Measurements from ENCODE around the gene KIR2DL3.
"Not testable (repeated sequence)": the region's sequence is repeated elsewhere in the genome, so short reads cannot be mapped to it uniquely, and the experiment has no call there.

The KIR2DL3 gene

DNA sequence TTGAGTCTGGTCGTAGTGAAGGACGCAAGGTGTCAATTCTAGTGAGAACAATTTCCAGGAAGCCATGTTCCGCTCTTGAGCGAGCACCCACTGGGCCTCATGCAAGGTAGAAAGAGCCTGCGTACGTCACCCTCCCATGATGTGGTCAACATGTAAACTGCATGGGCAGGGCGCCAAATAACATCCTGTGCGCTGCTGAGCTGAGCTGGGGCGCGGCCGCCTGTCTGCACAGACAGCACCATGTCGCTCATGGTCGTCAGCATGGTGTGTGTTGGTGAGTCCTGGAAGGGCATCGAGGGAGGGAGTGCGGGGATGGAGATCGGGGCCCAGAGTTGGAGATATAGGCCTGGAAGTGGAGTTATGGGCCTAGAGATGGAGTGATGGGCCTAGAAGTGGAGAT, at the start of gene KIR2DL3:
TSS of gene KIR2DL3 (plus strand) at position 208 of the 400 bp plus-strand sequence. CDS start at position 241, 33 bp downstream.
- DNase-seq (ENCODE audit: low spot score): not testable (repeated sequence)

DNA sequence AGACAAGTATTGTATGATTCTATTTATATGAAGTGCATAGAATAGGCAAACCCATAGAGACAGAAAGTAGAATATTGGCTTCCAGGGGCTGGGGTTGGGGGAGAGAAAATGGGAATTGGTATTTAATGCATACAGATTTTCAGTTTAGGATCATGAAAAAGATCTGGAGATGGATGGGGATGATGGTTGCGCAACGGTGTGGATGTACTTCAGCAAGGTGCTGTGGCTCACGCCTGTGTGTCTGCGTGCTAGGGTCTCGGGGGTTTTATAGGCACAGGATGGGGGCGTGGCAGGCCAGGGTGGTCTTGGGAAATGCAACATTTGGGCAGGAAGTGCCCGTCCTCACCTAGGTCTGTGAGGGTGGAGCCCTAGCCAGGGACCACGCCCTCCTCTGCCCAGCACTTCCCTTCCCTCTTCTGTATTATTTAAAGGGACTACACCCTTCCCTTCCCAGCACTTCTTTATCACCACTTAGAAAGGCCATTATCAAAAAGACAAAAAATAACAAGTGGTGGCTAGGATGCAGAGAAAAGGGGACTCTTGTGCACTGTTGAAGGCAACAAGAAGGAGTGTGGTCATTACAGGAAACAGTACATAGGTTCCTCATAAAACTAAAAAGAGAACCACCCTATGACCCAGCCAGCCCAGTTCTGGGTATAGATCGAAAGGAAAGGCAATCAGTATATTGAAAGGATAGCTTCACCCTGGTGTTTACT, 46.6 kb upstream of the KIR2DL3 start:
- DNase-seq (ENCODE audit: low spot score): no peak

DNA sequence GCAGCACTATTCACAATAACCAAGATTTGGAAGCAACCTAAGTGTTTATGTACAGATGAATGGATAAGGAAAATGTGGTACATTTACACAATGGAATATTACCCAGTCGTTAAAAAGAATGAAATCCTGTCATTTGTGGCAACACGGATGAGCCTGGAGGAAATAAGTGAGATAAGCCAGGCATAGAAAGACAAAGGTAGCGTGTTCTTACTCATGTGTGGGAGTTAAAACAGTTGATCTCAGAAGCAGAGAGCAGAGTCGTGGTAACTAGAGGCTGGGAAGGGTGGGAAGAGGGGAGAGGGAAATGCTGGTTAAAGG, 46.1 kb upstream of the KIR2DL3 start:
- DNase-seq (ENCODE audit: low spot score): no peak

DNA sequence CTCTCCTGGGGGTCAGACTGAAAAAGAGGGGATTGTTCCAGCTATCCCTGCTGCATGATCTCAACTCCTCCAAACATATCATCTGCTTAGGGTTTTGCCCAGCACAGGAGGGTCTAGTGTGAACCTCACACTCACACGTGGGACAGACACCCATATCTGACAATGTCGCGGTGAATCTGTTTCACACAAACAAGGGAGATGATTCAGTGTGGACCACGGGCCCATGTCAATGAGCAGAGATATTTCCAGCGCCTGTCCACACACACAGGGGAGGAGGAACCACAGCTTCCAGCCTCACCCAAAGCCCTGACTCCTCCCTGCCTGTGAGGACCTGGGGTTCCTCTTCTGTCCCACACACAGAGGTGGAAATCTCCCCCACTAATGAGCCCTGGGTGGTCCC, 43.7 kb upstream of the KIR2DL3 start:
- DNase-seq (ENCODE audit: low spot score): no peak

DNA sequence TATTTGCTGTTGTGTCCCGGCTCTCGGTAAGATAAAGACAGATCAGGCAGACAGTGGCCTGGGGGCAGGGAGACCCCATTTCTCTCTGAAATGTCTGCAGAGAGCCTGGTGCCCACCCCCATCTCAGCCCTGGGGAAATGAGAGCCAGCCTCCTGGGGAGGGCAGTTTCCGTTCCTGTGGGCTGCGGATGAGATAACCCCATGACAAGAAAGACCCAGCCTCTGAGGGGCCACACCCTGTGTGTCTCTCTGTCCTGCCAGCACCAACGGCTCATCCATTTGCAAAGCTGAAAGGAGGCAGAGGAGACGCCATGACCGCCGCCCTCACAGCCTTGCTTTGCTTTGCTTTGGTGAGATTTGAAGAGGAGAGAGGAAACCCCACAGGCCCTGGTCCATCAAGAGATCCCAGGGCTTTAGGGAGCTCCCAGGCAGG, 42.2 kb upstream of the KIR2DL3 start:
- no peak for DNase-seq (ENCODE audit: low spot score)

DNA sequence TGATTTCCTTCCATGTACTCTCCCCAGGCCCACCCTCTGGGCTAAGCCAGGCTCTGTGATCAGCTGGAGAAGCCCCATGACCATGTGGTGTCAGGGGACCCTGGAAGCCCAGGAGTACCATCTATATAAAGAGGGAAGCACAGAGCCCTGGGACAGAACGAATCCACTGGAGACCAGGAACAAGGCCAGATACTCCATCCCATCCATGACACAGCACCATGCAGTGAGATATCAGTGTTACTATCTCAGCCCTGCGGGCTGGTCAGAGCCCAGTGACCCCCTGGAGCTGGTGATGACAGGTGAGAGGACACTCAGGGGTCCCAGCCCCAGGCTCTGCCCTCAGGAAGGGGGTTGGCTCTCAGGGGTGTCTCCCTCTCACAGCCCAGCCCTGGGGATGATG, 41.5 kb upstream of the KIR2DL3 start:
- no peak for DNase-seq (ENCODE audit: low spot score)

DNA sequence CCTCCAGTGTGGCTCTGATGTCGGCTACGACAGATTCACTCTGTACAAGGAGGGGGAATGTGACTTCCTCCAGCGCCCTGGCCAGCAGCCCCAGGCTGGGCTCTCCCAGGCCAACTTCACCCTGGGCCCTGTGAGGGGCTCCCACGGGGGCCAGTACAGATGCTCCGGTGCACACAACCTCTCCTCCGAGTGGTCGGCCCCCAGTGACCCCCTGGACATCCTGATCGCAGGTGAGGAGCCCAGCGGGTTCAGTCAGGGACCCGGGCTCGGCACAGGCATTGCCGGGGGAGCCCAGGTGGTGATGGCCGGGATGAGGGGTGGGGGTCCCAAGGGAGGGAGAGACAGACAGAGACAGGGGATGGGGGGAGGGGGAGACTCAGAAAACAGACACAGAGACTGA, 40.6 kb upstream of the KIR2DL3 start:
- not testable (repeated sequence) for DNase-seq (ENCODE audit: low spot score)

DNA sequence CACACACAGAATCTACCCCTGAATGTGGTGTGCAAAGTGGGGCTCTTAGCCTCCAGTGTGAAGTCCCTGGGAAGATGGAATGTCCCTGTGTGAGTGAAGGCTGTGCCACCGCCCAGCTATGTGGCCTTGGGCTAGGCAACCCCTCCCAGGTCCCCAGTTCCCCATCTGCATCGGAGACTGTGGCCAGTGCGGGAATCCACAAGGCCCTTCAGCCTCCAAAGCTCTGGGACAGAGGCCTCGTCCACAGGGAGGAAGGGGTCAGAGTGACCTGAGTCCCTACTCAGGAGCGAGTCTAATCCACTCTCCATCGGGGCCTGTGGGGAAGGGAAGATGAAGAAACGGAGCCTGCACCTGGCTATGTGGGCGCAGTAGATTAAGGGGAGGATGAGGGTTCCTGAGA, 33.4 kb upstream of the KIR2DL3 start:
- no peak for DNase-seq (ENCODE audit: low spot score)

DNA sequence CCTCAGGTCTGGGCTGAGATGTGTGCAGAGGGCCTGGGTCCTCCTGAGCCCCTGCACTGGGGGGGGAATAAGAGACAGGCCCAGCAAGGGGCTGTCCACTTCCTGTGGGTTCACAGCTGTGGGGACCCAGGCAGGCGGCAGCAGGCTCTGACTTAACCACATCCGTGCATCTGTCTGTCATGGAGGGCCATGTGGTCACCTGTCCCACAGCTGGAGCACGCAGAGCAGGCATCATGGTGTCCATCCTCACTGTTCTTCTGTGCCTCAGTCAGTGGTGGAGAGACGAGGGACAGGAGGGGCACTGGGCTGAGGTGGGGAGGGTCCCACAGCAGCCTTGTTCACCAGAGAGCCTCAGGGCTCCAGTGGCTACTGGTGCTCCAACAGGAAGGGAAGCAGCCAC, 30.4 kb upstream of the KIR2DL3 start:
- DNase-seq (ENCODE audit: low spot score): no peak

DNA sequence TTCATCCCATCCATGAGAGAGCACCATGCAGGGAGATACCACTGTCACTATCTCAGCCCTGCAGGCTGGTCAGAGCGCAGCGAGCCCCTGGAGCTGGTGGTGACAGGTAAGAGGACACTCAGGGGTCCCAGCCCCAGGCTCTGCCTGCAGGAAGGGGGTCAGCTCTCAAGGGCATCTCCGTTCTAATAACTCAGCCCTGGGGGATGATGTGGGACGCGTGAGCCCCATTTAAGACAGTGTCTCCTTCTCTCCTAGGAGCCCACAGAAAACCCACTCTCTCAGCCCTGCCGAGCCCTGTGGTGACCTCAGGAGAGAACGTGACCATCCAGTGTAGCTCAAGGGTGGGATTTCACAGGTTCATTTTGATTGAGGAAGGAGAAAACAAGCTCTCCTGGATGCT, 29.5 kb upstream of the KIR2DL3 start:
- DNase-seq (ENCODE audit: low spot score): no peak

DNA sequence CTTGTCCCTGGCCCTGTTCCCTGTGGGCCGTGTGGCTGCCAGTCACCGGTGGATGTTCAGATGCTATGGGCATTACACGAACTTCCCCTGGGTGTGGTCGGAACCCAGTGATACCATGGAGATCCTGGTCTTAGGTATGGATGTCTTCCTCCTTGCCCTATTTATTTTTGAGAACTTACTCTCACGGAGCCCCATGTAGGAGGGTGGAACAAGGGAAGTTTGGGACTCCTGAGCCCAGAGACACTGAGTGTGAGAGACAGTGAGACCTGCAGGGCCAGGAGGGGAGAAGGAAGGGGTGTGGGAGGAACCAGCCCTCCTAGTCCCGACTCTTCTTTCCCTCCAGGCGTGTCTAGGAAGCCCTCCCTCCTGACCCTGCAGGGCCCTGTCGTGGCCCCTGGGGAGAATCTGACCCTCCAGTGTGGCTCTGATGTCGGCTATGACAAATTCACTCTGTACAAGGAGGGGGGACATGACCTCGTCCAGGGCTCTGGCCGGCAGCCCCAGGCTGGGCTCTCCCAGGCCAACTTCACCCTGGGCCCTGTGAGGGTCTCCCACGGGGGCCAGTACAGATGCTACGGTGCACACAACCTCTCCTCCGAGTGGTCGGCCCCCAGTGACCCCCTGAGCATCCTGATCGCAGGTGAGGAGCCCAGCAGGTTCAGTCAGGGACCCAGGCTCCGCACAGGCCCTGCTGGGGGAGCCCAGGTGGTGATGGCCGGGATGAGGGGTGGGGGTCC, 28.9 kb upstream of the KIR2DL3 start:
- no peak for DNase-seq (ENCODE audit: low spot score)

DNA sequence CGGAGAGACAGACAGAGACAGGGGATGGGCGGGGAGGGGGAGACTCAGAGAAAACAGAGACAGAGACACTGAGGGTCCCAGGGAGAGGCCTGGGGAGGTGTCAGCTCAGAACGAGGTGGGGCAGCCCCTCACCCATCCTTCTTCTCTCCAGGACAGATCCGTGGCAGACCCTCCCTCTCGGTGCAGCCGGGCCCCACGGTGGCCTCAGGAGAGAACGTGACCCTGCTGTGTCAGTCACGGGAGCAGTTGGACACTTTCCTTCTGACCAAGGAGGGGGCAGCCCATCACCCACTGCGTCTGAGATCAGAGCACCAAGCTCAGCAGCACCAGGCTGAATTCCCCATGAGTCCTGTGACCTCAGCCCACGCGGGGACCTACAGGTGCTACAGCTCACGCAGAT, 28.4 kb upstream of the KIR2DL3 start:
- not testable (repeated sequence) for DNase-seq (ENCODE audit: low spot score)

DNA sequence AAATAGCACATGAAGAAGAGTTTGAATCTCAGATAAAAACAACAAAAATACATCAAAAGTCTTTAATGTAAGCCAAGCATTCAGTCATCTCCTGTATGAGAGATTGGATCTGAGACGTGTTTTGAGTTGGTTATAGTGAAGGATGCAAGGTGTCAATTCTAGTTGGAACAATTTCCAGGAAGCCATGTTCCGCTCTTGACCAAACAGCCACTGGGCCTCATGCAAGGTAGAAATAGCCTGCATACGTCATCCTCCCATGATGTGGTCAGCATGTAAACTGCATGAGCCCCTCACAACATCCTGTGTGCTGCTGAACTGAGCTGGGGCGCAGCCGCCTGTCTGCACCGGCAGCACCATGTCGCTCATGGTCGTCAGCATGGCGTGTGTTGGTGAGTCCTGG, 14.2 kb upstream of the KIR2DL3 start, which contains the start of gene KIR3DL3:
TSS of gene KIR3DL3 (plus strand) at position 301 of the 400 bp plus-strand sequence. CDS start at position 356, 55 bp downstream.
- DNase-seq (ENCODE audit: low spot score): no peak

DNA sequence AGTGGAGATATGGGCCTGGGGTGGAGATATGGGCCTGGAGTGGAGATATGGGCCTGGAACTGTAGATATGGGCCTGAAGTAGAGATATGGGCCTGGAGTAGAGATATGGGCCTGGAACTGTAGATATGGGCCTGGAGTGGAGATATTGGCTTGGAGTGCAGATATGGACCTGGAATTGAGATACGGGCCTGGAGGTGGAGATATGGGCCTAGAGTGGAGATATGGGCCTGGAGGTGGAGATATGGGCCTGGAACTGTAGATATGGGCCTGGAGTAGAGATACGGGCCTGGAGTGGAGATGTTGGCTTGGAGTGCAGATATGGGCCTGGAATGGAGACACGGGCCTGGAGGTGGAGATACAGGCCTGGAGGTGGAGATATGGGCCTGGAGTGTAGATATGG, 13.7 kb upstream of the KIR2DL3 start:
- DNase-seq (ENCODE audit: low spot score): no peak

DNA sequence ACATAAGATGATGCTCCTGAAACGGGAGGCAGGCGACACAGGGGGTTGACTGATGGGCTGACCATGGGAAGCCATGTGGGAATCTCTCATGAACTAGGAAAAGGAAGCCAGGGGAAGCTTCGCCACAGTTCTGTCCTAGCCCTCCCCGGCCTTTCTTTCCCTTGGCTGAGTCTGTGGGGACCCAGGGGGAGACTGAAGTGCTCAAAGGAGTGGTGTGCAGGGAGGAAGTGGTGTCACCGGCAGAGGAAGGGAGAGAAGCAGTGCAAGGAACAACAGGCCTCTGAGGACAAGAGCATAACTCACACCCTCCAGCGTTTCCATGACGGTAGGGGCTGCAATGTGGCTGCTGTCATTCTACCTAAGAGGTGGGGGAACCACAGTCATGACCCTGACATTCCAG, 13.0 kb upstream of the KIR2DL3 start:
- no peak for DNase-seq (ENCODE audit: low spot score)

DNA sequence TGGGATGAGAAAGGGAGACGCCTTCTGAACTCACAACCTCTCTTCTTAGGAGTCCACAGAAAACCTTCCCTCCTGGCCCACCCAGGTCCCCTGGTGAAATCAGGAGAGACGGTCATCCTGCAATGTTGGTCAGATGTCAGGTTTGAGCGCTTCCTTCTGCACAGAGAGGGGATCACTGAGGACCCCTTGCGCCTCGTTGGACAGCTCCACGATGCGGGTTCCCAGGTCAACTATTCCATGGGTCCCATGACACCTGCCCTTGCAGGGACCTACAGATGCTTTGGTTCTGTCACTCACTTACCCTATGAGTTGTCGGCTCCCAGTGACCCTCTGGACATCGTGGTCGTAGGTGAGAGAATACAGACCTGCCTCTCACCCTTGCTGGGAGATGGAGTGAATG, 10.8 kb upstream of the KIR2DL3 start:
- no peak for DNase-seq (ENCODE audit: low spot score)

DNA sequence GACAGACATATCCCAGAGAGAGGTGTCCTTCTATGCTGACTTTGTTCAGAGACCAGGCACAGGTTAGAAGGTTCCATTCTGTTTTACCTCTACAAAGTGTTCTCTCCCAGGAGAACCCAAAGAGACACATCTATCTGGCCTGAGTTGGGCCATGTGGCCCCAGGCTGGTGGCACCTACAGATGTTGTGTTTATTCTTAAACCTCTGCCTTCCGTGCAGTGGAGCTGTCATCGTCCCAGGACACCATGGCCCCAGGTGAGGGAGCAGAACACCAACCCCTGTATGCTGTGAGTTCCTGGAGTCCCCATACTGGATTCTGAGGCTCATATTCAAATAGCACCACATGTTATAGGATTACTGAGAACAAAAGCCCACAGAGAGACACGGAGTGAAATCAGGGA, 10.1 kb upstream of the KIR2DL3 start:
- no peak for DNase-seq (ENCODE audit: low spot score)

DNA sequence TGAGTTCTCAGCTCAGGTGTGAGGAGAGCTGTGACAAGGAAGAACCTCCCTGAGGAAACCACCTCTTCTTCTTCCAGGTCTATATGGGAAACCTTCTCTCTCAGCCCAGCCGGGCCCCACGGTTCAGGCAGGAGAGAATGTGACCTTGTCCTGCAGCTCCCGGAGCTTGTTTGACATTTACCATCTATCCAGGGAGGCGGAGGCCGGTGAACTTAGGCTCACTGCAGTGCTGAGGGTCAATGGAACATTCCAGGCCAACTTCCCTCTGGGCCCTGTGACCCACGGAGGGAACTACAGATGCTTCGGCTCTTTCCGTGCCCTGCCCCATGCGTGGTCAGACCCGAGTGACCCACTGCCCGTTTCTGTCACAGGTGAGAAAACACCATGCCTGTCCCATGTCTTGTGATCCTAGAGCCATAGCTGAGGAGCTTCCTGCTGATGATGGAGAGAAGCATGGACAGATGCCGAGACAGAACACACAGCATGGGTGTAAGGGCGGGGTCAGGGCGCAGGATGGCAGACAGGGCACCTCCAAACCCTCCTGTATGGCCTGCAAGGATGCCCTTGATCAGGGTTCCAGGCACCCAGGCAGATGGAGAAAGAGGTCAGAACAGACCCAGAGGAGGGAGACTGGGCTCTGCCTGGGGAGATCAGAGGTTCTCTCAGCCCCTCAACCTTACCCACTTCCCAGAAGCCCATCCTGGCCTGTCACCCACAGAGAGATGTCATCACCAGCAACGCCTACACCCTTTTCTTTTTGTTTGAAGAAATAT, 8.7 kb upstream of the KIR2DL3 start:
- no peak for DNase-seq (ENCODE audit: low spot score)

DNA sequence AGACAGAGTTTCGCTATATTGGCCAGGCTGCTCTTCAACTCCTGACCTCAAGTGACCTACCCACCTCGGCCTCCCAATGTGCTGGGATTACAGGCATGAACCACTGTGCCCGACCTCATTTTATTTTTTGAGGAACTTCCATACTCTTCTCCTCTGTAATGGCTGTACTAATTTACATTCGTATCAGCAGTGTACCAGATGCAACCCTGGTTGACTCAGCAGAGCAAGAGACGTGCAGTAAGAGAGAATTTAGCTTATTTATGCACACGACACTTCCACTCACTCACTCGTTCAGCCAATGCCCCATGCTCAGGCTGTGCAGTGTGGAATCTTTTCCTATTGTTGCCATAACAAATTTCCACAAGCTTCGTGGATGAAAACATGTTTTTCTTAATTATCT, 7.1 kb upstream of the KIR2DL3 start:
- no peak for DNase-seq (ENCODE audit: low spot score)

DNA sequence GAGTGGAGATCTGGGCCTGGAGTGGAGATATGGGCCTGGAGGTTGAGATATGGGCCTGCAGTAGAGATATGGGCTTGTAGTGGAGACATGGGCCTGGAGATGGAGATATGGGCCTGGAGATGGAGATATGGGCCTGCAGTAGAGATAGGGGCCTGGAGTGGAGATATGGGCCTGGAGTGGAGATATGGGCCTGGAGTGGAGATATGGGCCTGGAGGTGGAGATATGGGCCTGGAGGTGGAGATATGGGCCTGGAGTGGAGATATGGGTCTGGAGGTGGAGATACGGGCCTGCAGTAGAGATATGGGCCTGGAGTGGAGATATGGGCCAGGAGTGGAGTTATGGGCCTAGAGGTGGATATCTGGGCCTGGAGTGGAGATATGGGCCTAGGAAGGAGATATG, 402 bp downstream of the KIR2DL3 start:
- no peak for DNase-seq (ENCODE audit: low spot score)

DNA sequence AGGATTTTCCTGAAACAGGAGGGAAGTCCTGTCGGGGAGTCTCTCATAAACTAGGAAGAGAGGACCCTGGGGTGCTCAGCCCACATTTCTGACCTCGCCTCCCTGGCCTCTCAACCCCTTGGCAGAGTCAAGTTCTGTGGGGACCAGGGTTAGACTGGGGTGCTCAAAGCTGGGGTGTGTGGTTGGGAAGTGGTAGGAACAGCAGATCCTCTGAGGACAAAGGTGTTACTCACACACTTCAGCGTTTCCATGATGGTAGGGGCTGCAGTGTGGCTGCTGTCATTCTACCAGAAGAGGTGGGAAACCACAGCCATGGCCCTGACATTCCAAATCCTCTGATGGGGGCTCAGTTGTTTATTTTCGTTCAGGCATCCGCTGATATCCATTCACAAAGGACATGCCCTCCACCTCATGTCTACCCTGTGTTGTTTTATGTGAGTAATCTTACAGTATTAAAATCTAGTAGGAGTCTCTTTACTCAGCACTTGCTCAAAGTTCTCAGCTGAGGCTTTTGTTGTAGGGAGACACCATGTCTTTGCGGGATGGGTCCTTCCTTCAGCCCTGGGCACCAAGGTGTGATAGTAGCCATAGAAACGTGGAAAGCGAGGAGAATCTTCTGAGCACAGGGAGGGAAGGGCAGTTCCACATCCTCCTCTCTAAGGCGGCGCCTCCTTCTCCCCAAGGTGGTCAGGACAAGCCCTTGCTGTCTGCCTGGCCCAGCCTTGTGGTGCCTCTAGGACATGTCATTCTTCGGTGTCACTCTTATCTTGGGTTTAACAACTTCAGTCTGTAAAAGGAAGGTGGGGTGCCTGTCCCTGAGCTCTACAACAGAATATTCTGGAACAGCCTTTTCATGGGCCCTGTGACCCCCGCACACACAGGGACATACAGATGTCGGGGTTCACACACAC, 1.5 kb downstream of the KIR2DL3 start:
- DNase-seq (ENCODE audit: low spot score): no peak

DNA sequence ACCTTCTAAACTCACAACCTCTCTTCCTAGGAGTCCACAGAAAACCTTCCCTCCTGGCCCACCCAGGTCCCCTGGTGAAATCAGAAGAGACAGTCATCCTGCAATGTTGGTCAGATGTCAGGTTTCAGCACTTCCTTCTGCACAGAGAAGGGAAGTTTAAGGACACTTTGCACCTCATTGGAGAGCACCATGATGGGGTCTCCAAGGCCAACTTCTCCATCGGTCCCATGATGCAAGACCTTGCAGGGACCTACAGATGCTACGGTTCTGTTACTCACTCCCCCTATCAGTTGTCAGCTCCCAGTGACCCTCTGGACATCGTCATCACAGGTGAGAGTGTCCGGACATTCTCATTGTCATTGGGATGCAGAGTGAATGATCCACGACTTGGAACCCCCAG, 3.6 kb downstream of the KIR2DL3 start:
- not testable (repeated sequence) for DNase-seq (ENCODE audit: low spot score)
